H54 (cell line): ENCODE measurements around the gene KCTD14.
"Not testable (repeated sequence)": the region's sequence is repeated elsewhere in the genome, so short reads cannot be mapped to it uniquely, and the experiment has no call there.

ENCODE experiments used
- DNase-seq: peaks from one replicate; pipeline ENCODE4 v3.0.0; 2011; ENCODE audit warnings: low spot score, mixed read lengths; ENCODE audit not compliant: insufficient read length
- FAIRE-seq: peaks from 3 replicates; lab custom pipeline; 2011; peaks lifted over from hg19 to GRCh38; lab: Jason Lieb, UNC
- POLR2A ChIP-seq: IDR thresholded peaks from 2 replicates; pipeline ENCODE4 v1.6.1; 2011; ENCODE audit warnings: low read depth, mild to moderate bottlenecking, low read length

The KCTD14 gene

GRCh38 chr11:78057462-78058055, 34.5 kb upstream of the KCTD14 start:
- DNase-seq (no peak), FAIRE-seq (no peak)
- TF ChIP-seq POLR2A: no peak

- no peak for TF ChIP-seq POLR2A
- no peak for DNase-seq
- no peak for FAIRE-seq
These were observed 33.0 kb upstream of the KCTD14 start for GRCh38 chr11:78056093-78056492.

- no peak for TF ChIP-seq POLR2A
- FAIRE-seq (no peak), DNase-seq (no peak)
These were observed 31.9 kb upstream of the KCTD14 start for GRCh38 chr11:78054971-78055370.

GRCh38 chr11:78050964-78051831, 28.1 kb upstream of the KCTD14 start:
- FAIRE-seq (no peak), DNase-seq (no peak)
- TF ChIP-seq POLR2A: no peak

- DNase-seq (no peak), FAIRE-seq (no peak)
- no peak for TF ChIP-seq POLR2A
These were observed 26.3 kb upstream of the KCTD14 start for GRCh38 chr11:78049348-78049747.

- TF ChIP-seq POLR2A: no peak
- FAIRE-seq (no peak), DNase-seq (no peak)
These were observed 25.5 kb upstream of the KCTD14 start for GRCh38 chr11:78048561-78048960.

- TF ChIP-seq POLR2A: no peak
- FAIRE-seq (no peak), DNase-seq (no peak)
These were observed 23.4 kb upstream of the KCTD14 start for GRCh38 chr11:78046486-78046854.

GRCh38 chr11:78045851-78046485, 22.9 kb upstream of the KCTD14 start:
- no peak for TF ChIP-seq POLR2A
- FAIRE-seq (no peak), DNase-seq (peak; percentile 66)

- DNase-seq: no peak
- no peak for FAIRE-seq
These were observed 21.6 kb upstream of the KCTD14 start for GRCh38 chr11:78044706-78045105.

GRCh38 chr11:78041843-78042440, 18.9 kb upstream of the KCTD14 start:
- no peak for TF ChIP-seq POLR2A
- FAIRE-seq (no peak), DNase-seq (no peak)

More at GRCh38 chr11:78044706-78045105, 21.6 kb upstream of the KCTD14 start:
- no peak for TF ChIP-seq POLR2A

- not testable (repeated sequence) for DNase-seq, FAIRE-seq
These were observed 18.3 kb upstream of the KCTD14 start for GRCh38 chr11:78041380-78041719.

- FAIRE-seq (no peak), DNase-seq (peak; percentile 52)
- no peak for TF ChIP-seq POLR2A
These were observed 17.8 kb upstream of the KCTD14 start for GRCh38 chr11:78040691-78041379.

- TF ChIP-seq POLR2A: peak; percentile 22; the same call in 1 of the 2 replicates
- FAIRE-seq (no peak), DNase-seq (peak; percentile 64)
These were observed 17.0 kb upstream of the KCTD14 start for GRCh38 chr11:78039919-78040671.
